Measurements from ENCODE around the gene GXYLT1. TPM values are rescaled to one million over a fixed set of nuclear protein-coding genes. Genes with fewer than 3 reads are reported as not detected.
"Not testable (repeated sequence)": the region's sequence is repeated elsewhere in the genome, so short reads cannot be mapped to it uniquely, and the experiment has no call there.

The GXYLT1 gene
- 15.3 TPM for total RNA-seq

GRCh38 chr12:42144408-42145196, at the start of gene GXYLT1:
Gene GXYLT1 (minus strand): TSS chr12:42144874. CDS start chr12:42144646, 228 bp downstream.
- DNase-seq: peak; percentile 80

GRCh38 chr12:42192686-42193085, 48.0 kb upstream of the GXYLT1 start:
- no peak for DNase-seq

- no peak for DNase-seq
These were observed 47.6 kb upstream of the GXYLT1 start for GRCh38 chr12:42192258-42192657.

GRCh38 chr12:42190376-42190775, 45.7 kb upstream of the GXYLT1 start:
- no peak for DNase-seq

- DNase-seq: not testable (repeated sequence)
These were observed 43.6 kb upstream of the GXYLT1 start for GRCh38 chr12:42188275-42188674.

DNA sequence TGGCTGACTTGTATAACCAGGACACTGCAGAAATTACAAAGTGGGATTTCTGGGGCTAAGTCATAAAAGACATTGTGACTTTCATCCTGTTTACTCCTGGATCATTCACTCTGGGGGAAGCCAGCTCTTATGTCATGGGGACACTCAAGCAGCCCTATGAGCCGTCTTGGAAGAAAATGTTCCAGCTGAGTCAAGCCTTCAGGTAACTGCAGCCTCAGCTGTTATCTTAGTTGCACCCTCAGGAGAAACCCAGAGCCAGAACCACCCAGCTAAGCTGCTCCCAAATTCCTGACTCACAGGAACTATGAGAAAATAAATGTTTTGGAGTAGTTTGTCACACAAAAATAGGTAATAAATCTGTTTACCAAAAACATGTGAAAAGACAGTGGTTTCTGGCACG, 43.1 kb upstream of the GXYLT1 start:
- DNase-seq: no peak

DNA sequence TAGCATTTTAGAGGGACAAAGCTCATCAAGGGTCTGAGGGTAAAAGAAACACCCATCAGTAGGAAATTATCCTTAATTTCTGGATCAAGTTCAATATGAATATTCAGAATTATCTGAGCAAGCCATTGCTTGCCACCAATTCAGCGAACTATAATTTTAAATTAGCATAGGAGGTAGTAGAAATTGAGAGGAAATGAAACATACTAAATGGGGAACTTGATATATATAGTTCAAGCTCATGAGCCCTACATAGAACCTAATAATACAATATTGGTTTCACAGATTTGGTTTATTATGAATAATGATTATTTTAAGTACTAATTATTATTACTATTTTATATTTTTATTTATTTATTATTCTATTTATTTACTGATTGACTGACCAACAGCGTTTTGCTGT, 42.1 kb upstream of the GXYLT1 start:
- DNase-seq: no peak

GRCh38 chr12:42182394-42182793, 37.7 kb upstream of the GXYLT1 start:
- DNase-seq: no peak

DNA sequence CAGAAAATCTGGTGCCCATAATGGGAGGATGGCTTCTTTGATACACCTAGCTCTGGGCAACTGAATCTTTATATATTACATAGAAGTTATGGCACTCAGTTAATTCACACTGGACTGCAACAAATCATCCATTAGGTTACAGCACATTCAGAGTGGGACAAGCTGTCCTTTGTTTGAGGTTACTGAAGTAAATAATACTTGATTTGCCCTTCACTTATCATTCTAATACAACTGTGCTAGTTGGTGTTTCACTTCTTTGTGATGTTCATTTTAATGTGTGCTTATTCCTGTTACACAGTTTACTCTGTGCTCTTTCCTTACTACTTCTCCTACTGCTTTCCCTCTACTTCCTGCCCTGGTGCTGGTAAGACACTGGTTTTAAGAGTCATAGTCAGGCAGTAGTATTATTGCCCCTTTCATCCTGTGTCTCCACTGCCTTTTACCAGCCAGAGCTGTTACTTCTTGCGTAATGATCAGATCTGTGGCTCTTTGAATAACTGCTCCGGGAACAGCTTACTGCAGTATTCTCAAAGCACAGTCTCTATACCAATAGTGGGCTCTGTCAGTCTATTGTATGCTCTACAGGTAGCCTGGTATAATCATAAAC, 36.4 kb upstream of the GXYLT1 start:
- DNase-seq: no peak

DNA sequence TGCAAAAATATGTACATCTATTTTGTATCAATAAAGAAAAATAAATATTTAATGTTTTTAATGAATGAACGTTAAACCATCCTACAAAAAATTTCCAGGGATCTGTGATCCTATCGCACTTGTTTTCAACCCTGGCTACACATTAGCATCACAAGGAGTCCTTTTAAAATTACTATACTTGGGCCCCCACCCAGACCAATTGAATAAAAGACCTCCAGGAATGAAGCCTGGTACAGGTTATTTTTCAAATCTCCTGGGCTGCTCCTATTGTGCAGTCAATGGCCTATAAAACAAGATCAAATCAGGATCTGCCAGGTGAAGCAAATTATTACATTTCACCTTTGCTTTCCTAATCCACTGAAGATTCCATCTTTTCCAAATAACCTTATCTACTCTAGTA, 33.4 kb upstream of the GXYLT1 start:
- no peak for DNase-seq

DNA sequence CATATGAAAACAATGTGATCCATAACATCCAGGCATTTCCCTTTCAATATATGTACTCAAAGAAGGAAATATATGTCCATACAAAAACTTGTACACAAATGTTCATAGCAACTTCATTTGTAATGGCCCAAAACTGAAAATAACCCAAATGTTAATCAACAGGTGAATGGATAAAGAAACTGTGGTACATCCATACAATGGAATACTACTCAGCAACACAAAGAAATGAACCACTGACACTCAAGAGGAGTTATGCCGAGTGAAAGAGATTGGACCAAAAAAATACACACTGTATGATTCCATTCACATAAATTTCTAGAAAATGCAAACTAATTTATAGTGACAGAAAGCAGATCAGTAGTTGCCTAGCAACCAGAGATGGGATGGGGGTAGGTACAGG, 30.3 kb upstream of the GXYLT1 start:
- DNase-seq: no peak

DNA sequence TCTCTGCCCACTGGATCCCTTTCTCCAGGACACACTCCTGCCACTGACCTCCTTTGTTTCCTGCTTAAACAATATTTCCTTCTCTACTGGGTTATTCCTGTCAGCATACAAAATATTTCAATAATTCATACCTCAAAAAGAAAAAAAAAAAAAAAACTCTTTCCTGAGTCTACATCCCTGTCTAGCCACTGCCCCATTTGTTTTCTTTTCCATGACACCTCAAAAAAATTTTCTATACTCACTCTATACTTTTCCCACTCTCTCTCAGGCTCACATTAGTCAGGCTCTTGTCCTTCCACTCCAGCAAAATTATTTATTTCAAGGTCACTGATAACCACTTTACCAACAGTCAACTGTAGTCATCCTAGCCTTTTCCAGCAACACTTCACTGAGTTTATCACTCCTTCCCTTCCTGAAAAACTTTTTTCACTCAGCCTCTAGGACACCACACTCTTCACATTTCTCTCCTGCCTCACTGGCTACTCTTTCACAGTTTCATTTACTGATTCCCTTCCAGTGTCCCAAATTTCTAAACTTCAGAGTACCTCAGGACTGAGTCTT, 29.4 kb upstream of the GXYLT1 start:
- DNase-seq: no peak

GRCh38 chr12:42172441-42173210, 28.0 kb upstream of the GXYLT1 start:
- no peak for DNase-seq

DNA sequence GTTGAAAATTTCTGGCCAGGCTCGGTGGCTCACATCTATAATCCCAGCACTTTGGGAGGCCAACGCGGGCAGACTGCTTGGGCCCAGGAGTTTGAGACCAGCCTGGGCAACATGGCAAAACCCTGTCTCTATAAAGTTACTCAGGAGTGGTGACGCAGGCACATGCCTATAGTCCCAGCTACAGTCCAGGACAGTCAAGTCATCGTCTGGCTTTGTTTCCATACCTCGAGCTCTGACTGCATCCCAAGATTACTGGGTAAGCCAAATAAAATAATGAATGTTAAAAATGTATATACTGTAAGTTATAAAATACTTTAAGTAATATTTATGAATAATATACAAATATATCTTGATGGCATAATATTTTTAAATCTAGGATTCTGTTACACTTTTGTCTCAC, 23.0 kb upstream of the GXYLT1 start:
- DNase-seq: no peak

- no peak for DNase-seq
These were observed 21.8 kb upstream of the GXYLT1 start for GRCh38 chr12:42166501-42166900.

DNA sequence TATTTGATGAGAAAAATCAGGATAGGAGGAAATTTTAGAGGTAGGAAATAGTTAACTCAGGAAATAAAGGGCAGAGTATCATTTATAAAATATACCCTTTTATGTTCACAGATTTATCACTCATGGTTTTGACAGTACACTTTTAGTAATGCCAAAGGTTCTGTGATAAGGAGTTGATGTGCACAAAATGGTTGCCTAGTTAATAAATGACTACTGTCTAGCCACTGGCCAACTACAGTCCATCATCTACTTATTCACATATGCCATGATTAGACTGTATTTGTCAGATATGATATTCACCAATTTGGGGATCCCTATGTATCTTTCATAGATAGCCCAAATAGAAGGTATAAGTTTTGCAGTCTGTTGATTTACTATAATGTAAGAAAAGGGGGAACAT, 19.2 kb upstream of the GXYLT1 start:
- no peak for DNase-seq

GRCh38 chr12:42162965-42163364, 18.3 kb upstream of the GXYLT1 start:
- DNase-seq: no peak

GRCh38 chr12:42162193-42162592, 17.5 kb upstream of the GXYLT1 start:
- no peak for DNase-seq

DNA sequence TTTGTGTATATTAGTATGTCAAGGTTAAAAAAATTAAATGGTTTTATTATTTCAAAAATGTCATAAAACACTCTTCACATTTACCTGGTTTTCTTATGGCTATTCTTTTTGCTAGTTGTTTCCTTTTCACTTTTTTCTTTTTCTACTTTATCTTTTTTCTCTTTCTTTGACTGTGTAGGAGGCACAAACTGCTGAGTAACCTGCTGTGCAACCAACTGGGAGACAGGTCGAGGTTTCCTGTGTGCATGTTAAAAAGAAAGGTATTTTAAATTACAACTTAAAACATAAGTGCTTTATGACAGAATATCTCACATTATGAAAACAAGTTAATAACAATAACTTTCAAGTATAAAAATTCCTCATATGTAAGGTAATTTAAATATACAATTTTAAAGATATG, 16.9 kb upstream of the GXYLT1 start:
- DNase-seq: no peak

DNA sequence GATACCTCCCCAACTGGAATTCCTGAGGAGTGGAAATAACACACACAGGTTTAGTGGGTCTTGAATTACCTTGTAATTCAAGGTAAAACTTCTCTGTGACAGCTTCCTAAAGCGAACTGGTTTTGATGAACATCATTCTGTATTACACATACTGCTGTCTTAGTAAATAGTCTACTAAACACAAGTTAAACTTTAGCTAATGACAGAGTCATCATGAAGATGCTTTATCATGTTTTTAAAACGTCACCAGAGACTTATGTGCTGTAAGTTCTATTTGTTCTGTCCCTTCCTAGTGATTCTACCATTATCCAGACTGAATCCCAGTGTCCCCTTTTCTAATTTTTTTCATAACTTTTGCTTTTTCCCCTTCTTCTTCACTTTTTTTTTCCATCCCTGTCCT, 11.6 kb upstream of the GXYLT1 start:
- no peak for DNase-seq

- DNase-seq: no peak
These were observed 1.0 kb upstream of the GXYLT1 start for GRCh38 chr12:42145552-42146215.

- no peak for DNase-seq
These were observed 499 bp upstream of the GXYLT1 start for GRCh38 chr12:42145197-42145549.

DNA sequence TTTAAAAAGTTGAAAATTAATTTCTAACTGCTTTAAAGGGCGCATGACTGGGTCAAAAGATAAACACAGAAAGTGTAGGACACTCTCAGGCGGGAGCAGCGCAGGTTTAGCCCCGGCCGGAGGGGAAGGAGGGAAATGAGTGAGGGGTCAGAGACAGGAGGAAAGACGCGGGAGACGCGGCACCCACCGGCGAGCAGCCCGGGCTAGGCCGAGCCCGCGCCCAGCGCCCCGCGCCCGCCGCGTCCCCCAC, 591 bp downstream of the GXYLT1 start:
- no peak for DNase-seq

Data from skin of body (tissue), 2 donors.